Astrocyte of the cerebellum (primary cell): ENCODE measurements around the gene HOXD9.
A peak's percentile ranks its signal among the peaks of the same experiment; 100 is the strongest.

Source experiments
- DNase-seq: peaks from one replicate; pipeline ENCODE4 v3.0.0-alpha.2; 2011; ENCODE audit warnings: low read depth
- H3K4me3 ChIP-seq: 2 replicates; pipeline ENCODE4 v1.5.1; 2011; ENCODE audit warnings: mild to moderate bottlenecking, low read depth, low read length, moderate library complexity
- CTCF ChIP-seq: IDR thresholded peaks from 2 replicates; pipeline ENCODE4 v1.5.1; 2012; ENCODE audit warnings: low read length, low read depth, moderate library complexity, mild to moderate bottlenecking; ENCODE audit errors: missing control alignments
- in situ Hi-C: cut with HindIII; loops from 2 replicates; pipeline ENCODE4 v1.10.0; 2017; ENCODE audit warnings: low sequenced_read_pairs

Gene HOXD9

GRCh38 chr2:176138526-176138922, 16.0 kb downstream of the HOXD9 start:
- DNase-seq, result no peak
- TF ChIP-seq CTCF, result no peak
- no peak overlapping the region for H3K4me3 ChIP-seq
- in situ Hi-C loops, result loop anchor here (10.0 kb wide), 1 partner anchor 496 kb away; no protein-coding TSS in a partner anchor

- in situ Hi-C loops, result loop anchor here (10.0 kb wide), 1 partner anchor 496 kb away; no protein-coding TSS in a partner anchor
- no peak overlapping the region for H3K4me3 ChIP-seq
- no peak for DNase-seq
- TF ChIP-seq CTCF, result no peak
These were observed 16.6 kb downstream of the HOXD9 start for GRCh38 chr2:176138923-176139660.

GRCh38 chr2:176139661-176140512, 17.4 kb downstream of the HOXD9 start:
- no peak for TF ChIP-seq CTCF
- DNase-seq, result no peak
- in situ Hi-C loops, result loop anchor here (10.0 kb wide), 1 partner anchor 495 kb away; no protein-coding TSS in a partner anchor
- H3K4me3 ChIP-seq, result peak overlapping the region; percentile 32

GRCh38 chr2:176140513-176141317, 18.2 kb downstream of the HOXD9 start:
- peak; percentile 65 for TF ChIP-seq CTCF
- H3K4me3 ChIP-seq, result peak overlapping the region; percentile 32
- no peak for DNase-seq
- in situ Hi-C loops, result no loop called here

- in situ Hi-C loops, result no loop called here
- no peak for DNase-seq
- TF ChIP-seq CTCF, result no peak
- no peak overlapping the region for H3K4me3 ChIP-seq
These were observed 19.8 kb downstream of the HOXD9 start for GRCh38 chr2:176142281-176142680.
